ENCODE measurements around the gene CNTNAP5.

CNTNAP5 gene

DNA sequence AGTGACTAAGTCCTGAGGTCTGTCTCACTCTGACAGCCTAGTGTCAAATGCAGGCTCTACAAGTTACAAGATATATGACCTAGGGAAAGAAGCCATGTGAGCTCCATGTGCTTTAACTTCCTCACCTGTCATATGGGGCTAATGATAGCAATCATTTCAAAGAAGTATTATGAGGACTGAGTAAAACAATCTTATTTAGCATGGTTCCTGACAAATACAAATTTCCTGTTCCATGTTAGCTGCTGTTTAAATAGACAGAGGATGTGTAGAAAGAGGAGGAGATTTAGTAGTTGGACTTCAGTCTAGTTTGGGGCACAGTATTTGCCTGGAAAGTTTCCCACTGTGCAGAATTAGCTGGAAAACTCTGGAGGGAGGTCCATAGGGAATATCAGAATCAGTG lies 545.8 kb downstream of the CNTNAP5 start:
- TF ChIP-seq, protein P1, sequence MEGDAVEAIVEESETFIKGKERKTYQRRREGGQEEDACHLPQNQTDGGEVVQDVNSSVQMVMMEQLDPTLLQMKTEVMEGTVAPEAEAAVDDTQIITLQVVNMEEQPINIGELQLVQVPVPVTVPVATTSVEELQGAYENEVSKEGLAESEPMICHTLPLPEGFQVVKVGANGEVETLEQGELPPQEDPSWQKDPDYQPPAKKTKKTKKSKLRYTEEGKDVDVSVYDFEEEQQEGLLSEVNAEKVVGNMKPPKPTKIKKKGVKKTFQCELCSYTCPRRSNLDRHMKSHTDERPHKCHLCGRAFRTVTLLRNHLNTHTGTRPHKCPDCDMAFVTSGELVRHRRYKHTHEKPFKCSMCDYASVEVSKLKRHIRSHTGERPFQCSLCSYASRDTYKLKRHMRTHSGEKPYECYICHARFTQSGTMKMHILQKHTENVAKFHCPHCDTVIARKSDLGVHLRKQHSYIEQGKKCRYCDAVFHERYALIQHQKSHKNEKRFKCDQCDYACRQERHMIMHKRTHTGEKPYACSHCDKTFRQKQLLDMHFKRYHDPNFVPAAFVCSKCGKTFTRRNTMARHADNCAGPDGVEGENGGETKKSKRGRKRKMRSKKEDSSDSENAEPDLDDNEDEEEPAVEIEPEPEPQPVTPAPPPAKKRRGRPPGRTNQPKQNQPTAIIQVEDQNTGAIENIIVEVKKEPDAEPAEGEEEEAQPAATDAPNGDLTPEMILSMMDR (IDR thresholded peaks at IDR 0.05; ENCODE audit: low read depth, low read length) = no peak
- DNase-seq = no peak
- H3K27ac ChIP-seq = no peak overlapping the region
- no peaks in the 10 kb centered on the region for H3K36me3 ChIP-seq
- no peaks in the 10 kb centered on the region for H3K27me3 ChIP-seq (ENCODE audit: insufficient read depth, low read depth, severe bottlenecking)
- no peak overlapping the region for H3K4me3 ChIP-seq (ENCODE audit: low read depth, low read length)
- H3K9me3 ChIP-seq (ENCODE audit: severe bottlenecking) = no peaks in the 10 kb centered on the region

DNA sequence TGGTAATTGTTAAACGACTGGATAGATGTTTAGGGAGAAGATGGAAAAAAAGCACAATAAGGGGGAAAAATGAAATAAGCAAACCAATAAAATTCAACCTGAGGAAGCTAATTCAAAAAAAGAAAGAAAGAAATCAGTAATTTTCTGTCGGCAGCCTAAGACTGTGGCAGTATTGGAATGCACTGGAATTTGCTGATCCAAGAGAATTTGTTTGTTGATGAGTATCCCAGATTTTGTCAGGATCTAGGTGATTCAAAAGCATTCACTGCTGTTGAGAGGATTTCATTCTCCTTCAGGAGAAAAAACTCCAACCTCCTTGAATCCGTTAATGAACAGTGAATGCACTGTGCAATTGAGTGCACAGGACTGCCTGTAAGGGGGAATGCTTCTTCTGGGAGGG lies 546.7 kb downstream of the CNTNAP5 start:
- TF ChIP-seq, protein P1 (IDR thresholded peaks at IDR 0.05; ENCODE audit: low read depth, low read length) = no peak
- Histone ChIP-seq H3K4me3 (ENCODE audit: low read depth, low read length) (no peak overlapping the region), H3K36me3 (no peaks in the 10 kb centered on the region), H3K9me3 (ENCODE audit: severe bottlenecking) (no peaks in the 10 kb centered on the region), H3K27ac (no peak overlapping the region), H3K27me3 (ENCODE audit: insufficient read depth, low read depth, severe bottlenecking) (no peaks in the 10 kb centered on the region)
- no peak for DNase-seq

DNA sequence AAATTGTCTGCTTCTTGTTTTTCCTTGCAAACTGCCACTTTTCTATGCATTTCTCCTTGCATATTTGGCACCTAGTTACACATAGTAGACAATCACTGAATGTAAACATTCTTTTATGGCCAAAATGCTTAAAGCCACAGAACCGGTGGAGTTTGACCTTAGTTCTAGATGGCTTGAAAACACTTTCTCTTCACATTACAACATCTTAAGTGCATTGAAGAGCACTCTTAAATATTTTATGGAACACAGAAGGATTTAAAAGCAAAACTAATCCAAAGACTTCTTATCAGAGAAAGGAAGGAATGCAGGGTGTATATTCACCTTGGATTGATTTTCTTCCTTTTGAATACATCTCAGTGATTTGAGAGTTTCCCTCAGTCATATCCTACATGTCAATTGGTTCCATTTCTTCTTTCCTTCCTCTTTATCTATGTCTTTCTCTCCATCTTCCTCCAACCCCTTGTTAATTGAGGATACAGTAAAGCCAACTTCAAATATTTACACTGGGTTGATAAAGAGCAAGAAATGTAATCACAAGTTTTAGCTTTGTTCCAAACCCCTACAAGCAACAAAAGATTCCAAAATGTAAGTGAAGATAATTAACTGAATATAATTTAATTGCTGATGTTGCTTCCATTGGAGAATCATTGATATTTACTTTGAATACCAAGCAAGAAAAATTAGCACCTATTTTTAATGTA lies 548.0 kb downstream of the CNTNAP5 start:
- DNase-seq = no peak
- no peaks in the 10 kb centered on the region for H3K27me3 ChIP-seq (ENCODE audit: insufficient read depth, low read depth, severe bottlenecking)
- H3K9me3 ChIP-seq (ENCODE audit: severe bottlenecking) = no peaks in the 10 kb centered on the region
- H3K27ac ChIP-seq = no peak overlapping the region
- H3K36me3 ChIP-seq = no peaks in the 10 kb centered on the region
- TF ChIP-seq, protein P1 (IDR thresholded peaks at IDR 0.05; ENCODE audit: low read depth, low read length) = no peak
- no peak overlapping the region for H3K4me3 ChIP-seq (ENCODE audit: low read depth, low read length)

DNA sequence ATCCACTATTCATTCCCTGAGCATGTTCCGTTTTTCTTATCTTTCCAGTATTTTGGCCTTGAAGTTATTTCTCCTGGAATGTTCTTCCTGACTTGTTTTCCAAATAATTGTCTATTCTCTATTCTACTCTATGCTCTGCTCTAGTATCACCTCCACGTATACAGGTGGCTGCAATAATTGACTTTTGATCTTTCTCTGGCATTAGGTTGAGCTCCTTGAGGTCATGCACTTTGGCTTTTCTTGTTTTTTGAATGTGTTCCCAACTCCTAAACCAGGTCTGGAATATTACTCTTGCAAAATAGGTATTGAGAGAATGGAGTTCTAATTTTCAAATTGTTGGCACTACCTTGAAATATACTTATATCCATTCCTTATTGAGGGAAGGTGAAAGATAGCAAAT lies 550.4 kb downstream of the CNTNAP5 start:
- TF ChIP-seq, protein P1 (IDR thresholded peaks at IDR 0.05; ENCODE audit: low read depth, low read length) = no peak
- no peaks in the 10 kb centered on the region for H3K27me3 ChIP-seq (ENCODE audit: insufficient read depth, low read depth, severe bottlenecking)
- DNase-seq = no peak
- no peak overlapping the region for H3K4me3 ChIP-seq (ENCODE audit: low read depth, low read length)
- H3K36me3 ChIP-seq = no peaks in the 10 kb centered on the region
- H3K27ac ChIP-seq = no peak overlapping the region
- H3K9me3 ChIP-seq (ENCODE audit: severe bottlenecking) = no peaks in the 10 kb centered on the region

DNA sequence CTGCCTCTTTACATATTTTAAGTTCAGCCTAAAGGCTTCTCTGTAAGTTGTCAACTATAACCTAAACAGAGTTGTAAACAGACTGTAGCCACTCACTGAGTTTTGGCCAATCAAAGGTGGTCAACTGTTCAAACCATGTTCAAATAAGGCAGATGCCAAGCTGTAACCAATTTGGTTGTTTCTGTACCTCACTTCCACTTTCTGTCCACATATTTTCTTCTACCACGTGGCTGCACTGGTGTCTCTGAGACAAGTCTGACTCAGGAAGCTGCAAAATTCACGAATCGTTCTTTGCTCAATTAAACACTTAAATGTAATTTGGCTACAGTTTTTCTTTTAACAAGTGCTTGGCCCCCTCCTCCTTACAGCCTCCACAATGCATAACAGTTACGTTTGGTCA lies 555.2 kb downstream of the CNTNAP5 start:
- no peaks in the 10 kb centered on the region for H3K27me3 ChIP-seq (ENCODE audit: insufficient read depth, low read depth, severe bottlenecking)
- no peak for DNase-seq
- H3K36me3 ChIP-seq = no peaks in the 10 kb centered on the region
- no peak overlapping the region for H3K27ac ChIP-seq
- TF ChIP-seq, protein P1 (IDR thresholded peaks at IDR 0.05; ENCODE audit: low read depth, low read length) = no peak
- H3K9me3 ChIP-seq (ENCODE audit: severe bottlenecking) = no peaks in the 10 kb centered on the region
- H3K4me3 ChIP-seq (ENCODE audit: low read depth, low read length) = no peak overlapping the region

DNA sequence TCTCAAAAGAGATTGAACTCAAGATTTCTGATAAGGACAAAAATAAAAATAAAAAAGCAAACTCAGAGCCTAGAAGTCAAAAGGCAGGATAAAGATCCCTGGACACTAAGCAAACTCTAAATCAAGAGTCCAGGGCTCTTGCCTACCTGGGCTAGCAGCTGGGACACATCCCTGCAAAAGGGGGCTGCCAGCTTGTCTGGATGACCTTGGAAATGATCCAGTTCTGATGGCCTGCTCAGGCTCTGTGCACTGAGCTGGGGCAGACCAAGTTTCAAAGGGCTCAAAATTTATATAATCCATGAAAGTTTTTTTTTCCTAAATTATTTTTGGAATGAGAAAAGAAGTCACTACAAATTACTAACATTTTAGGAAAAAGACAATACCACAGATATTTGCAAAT lies 557.3 kb downstream of the CNTNAP5 start:
- no peaks in the 10 kb centered on the region for H3K36me3 ChIP-seq
- H3K4me3 ChIP-seq (ENCODE audit: low read depth, low read length) = no peak overlapping the region
- TF ChIP-seq, protein P1 (IDR thresholded peaks at IDR 0.05; ENCODE audit: low read depth, low read length) = no peak
- no peaks in the 10 kb centered on the region for H3K27me3 ChIP-seq (ENCODE audit: insufficient read depth, low read depth, severe bottlenecking)
- H3K27ac ChIP-seq = no peak overlapping the region
- no peaks in the 10 kb centered on the region for H3K9me3 ChIP-seq (ENCODE audit: severe bottlenecking)
- no peak for DNase-seq
